OCI-LY1 (cell line): ENCODE measurements around the gene ALPK1.
"Not testable (repeated sequence)": the region's sequence is repeated elsewhere in the genome, so short reads cannot be mapped to it uniquely, and the experiment has no call there.

Experiments
- H2AFZ ChIP-seq: fragments of 200-600 bp; sonication (generic), shearing (Covaris generic); 2 replicates; pipeline ENCODE4 v1.6.0; 2014; ENCODE audit warnings: antibody characterized with exemption, mild to moderate bottlenecking, low read length
- H3F3A ChIP-seq: fragments of 200-600 bp; sonication (generic), shearing (Covaris generic); 2 replicates; pipeline ENCODE4 v1.6.0; 2014; ENCODE audit warnings: mild to moderate bottlenecking, antibody characterized with exemption, low read length, moderate library complexity; ENCODE audit not compliant: insufficient read depth
- H3K27ac ChIP-seq: fragments of 200-600 bp; sonication (generic); 2 replicates; pipeline ENCODE4 v1.5.1; 2014; ENCODE audit warnings: low read length, mixed run types, mild to moderate bottlenecking, low read depth; ENCODE audit not compliant: poor library complexity, severe bottlenecking
- H3K27me3 ChIP-seq: fragments of 200-600 bp; sonication (generic); 2 replicates; pipeline ENCODE4 v1.6.0; 2014; ENCODE audit warnings: antibody characterized with exemption, mild to moderate bottlenecking, low read length, moderate library complexity; ENCODE audit not compliant: insufficient read depth
- H3K36me3 ChIP-seq: fragments of 200-600 bp; sonication (generic); 2 replicates; pipeline ENCODE4 v1.6.1; 2014; ENCODE audit warnings: mild to moderate bottlenecking, antibody characterized with exemption, low read length, moderate library complexity, mixed read lengths; ENCODE audit not compliant: insufficient read depth
- H3K4me1 ChIP-seq: fragments of 200-600 bp; sonication (generic); 2 replicates; pipeline ENCODE4 v1.5.1; 2014; ENCODE audit warnings: mild to moderate bottlenecking, low read length, moderate library complexity; ENCODE audit not compliant: insufficient read depth, severe bottlenecking
- H3K4me2 ChIP-seq: fragments of 200-600 bp; sonication (generic), shearing (Covaris generic); 2 replicates; pipeline ENCODE4 v1.6.1; 2014; ENCODE audit warnings: low read length
- H3K4me3 ChIP-seq: fragments of 200-600 bp; sonication (generic); 2 replicates; pipeline ENCODE4 v1.5.1; 2014; ENCODE audit warnings: low read length, low read depth, mild to moderate bottlenecking, mixed read lengths; ENCODE audit not compliant: poor library complexity, severe bottlenecking
- H3K79me2 ChIP-seq: fragments of 200-600 bp; shearing (Covaris generic); 2 replicates; pipeline ENCODE4 v1.6.1; 2016; ENCODE audit warnings: mixed run types, low read length, mixed read lengths; ENCODE audit not compliant: insufficient read depth
- H3K9ac ChIP-seq: fragments of 200-600 bp; sonication (generic), shearing (Covaris generic); 2 replicates; pipeline ENCODE4 v1.6.1; 2014; ENCODE audit warnings: mild to moderate bottlenecking, low read length, mixed read lengths
- H3K9me2 ChIP-seq: fragments of 200-600 bp; sonication (generic), shearing (Covaris generic); 2 replicates; pipeline ENCODE4 v1.6.1; 2014; ENCODE audit warnings: low read depth, mild to moderate bottlenecking, low read length, mixed read lengths
- H3K9me3 ChIP-seq: fragments of 200-600 bp; shearing (Covaris generic); 2 replicates; pipeline ENCODE4 v1.6.1; 2014; ENCODE audit warnings: low read length, mixed read lengths
- H4K20me1 ChIP-seq: fragments of 200-600 bp; sonication (generic), shearing (Covaris generic); 2 replicates; pipeline ENCODE4 v1.6.0; 2016; ENCODE audit warnings: mild to moderate bottlenecking, low read length; ENCODE audit not compliant: insufficient read depth
- EZH2 ChIP-seq: fragments of 200-600 bp; sonication (generic), shearing (Covaris generic); IDR thresholded peaks from 2 replicates; pipeline ENCODE4 v1.8.0; 2017; ENCODE audit warnings: borderline replicate concordance, mixed run types, mild to moderate bottlenecking, antibody characterized with exemption, low read length, moderate library complexity, mixed read lengths

The ALPK1 gene

GRCh38 chr4:112485930-112486329 is 188.8 kb downstream of the ALPK1 start:
- Histone ChIP-seq H3K27ac (no peak overlapping the region), H3K4me2 (no peak overlapping the region), H3K4me1 (no peaks in the 10 kb centered on the region), H3K9me2 (no peaks in the 10 kb centered on the region), H3K36me3 (no peaks in the 10 kb centered on the region), H3K79me2 (no peaks in the 10 kb centered on the region), H3K9me3 (peaks cover 5% of the 10 kb centered on the region; the same call in 1 of the 2 replicates), H3K4me3 (no peak overlapping the region), H3F3A (no peaks in the 10 kb centered on the region), H3K9ac (no peak overlapping the region), H4K20me1 (no peaks in the 10 kb centered on the region), H3K27me3 (no peaks in the 10 kb centered on the region), H2AFZ (no peak overlapping the region)
- TF ChIP-seq EZH2, result no peak

GRCh38 chr4:112490808-112491207 is 193.6 kb downstream of the ALPK1 start:
- H3K27ac ChIP-seq, H3F3A ChIP-seq, H4K20me1 ChIP-seq, H3K4me2 ChIP-seq, H3K36me3 ChIP-seq, H3K9me3 ChIP-seq, H2AFZ ChIP-seq, H3K79me2 ChIP-seq, H3K4me1 ChIP-seq, H3K9ac ChIP-seq, H3K4me3 ChIP-seq, H3K27me3 ChIP-seq, H3K9me2 ChIP-seq: not testable (repeated sequence)
